Measurements from ENCODE around the gene PDHX. TPM values are rescaled to one million over a fixed set of nuclear protein-coding genes. Genes with fewer than 3 reads are reported as not detected.

Gene PDHX
- total and polyA plus RNA-seq, 2 of the 4 experiments (the other 2 are of a cell fraction): 19.8 to 26.7 TPM

- no peak overlapping the region for H3K18ac ChIP-seq (ENCODE audit: low read depth, low read length)
- no peak overlapping the region for H2AFZ ChIP-seq (replicated peaks; ENCODE audit: low read length, poor library complexity)
- ATAC-seq (ENCODE audit: low read depth) (no peak), DNase-seq (no peak)
- no peaks in the 10 kb centered on the region for H3K36me3 ChIP-seq (ENCODE audit: control insufficient read depth, insufficient read depth, low read length)
- intact Hi-C loops (cut with micrococcal nuclease) (no loop called here), dilution Hi-C loops (cut with HindIII; ENCODE audit: low sequenced_read_pairs, unreplicated experiment) (no loop called here), in situ Hi-C loops (cut with MboI; ENCODE audit: low sequenced_read_pairs) (no loop called here)
- ChIA-PET CTCF (no interaction called here), POLR2A (ENCODE audit: unreplicated experiment) (no interaction called here)
- no peak overlapping the region for H3K9ac ChIP-seq (ENCODE audit: low read depth, low read length)
- H2BK20ac ChIP-seq (ENCODE audit: low read depth, low read length): no peak overlapping the region
- no peak overlapping the region for H3K14ac ChIP-seq (replicated peaks; ENCODE audit: low read depth, low read length)
- no peak overlapping the region for H4K8ac ChIP-seq (ENCODE audit: low read depth in 2 of 2, low read length in 2 of 2)
- no TSS peak for BruUV-seq (replicated peaks)
- H3K9me1 ChIP-seq (ENCODE audit: insufficient read depth, low read length): no peaks in the 10 kb centered on the region
- no peak overlapping the region for H2BK5ac ChIP-seq (ENCODE audit: low read depth, low read length, poor library complexity, severe bottlenecking)
- no peak overlapping the region for H2AK9ac ChIP-seq (replicated peaks; ENCODE audit: low read depth, low read length, poor library complexity)
- no peaks in the 10 kb centered on the region for H3K27me3 ChIP-seq (ENCODE audit: control insufficient read depth, insufficient read depth, low read length)
- WGBS, 2 experiments (ENCODE audit: extremely low coverage in 2 of 2, insufficient read length in 1 of 2): 100% methylated on average over 3 of the region's 5 CpGs; no CpG with 5 or more reads in 1 of the 2 experiments
- no peak overlapping the region for H3K23ac ChIP-seq (ENCODE audit: low read depth, low read length)
- H3K4ac ChIP-seq (ENCODE audit: low read depth, low read length): no peak overlapping the region
- no peak overlapping the region for H4K5ac ChIP-seq (ENCODE audit: low read depth, low read length)
- no peak overlapping the region for H2BK120ac ChIP-seq (ENCODE audit: low read depth, low read length)
- H3K4me2 ChIP-seq (ENCODE audit: low read depth, low read length): no peak overlapping the region
- no peak overlapping the region for H3K4me3 ChIP-seq (ENCODE audit: insufficient read depth, low read depth, low read length)
- no peak overlapping the region for H2AK5ac ChIP-seq (ENCODE audit: low read depth, low read length)
- H3K9me3 ChIP-seq (ENCODE audit: control insufficient read depth, insufficient read depth, low read length): no peaks in the 10 kb centered on the region
- H3K4me1 ChIP-seq (ENCODE audit: control insufficient read depth, insufficient read depth, low read length): no peaks in the 10 kb centered on the region
- no peak overlapping the region for H3K56ac ChIP-seq (ENCODE audit: extremely low read depth, insufficient read depth, low read length)
- H3K79me1 ChIP-seq (ENCODE audit: low read depth in 1 of 2, low read length in 2 of 2): no peaks in the 10 kb centered on the region
- H3K27ac ChIP-seq (ENCODE audit: insufficient read depth, low read length): no peak overlapping the region
- no peak for TF ChIP-seq USF2 (IDR thresholded peaks at IDR 0.05; ENCODE audit: low read depth, low read length)
- no peak for TF ChIP-seq CTCF (conservative IDR thresholded peaks at IDR 0.05; ENCODE audit: low read depth, low read length)
- TF ChIP-seq MAFK (IDR thresholded peaks at IDR 0.05; ENCODE audit: low read depth, low read length): no peak
- TF ChIP-seq RAD21 (IDR thresholded peaks at IDR 0.05; ENCODE audit: low read length): no peak
- TF ChIP-seq MXI1 (IDR thresholded peaks at IDR 0.05; ENCODE audit: borderline replicate concordance, low read depth, low read length): no peak
- TF ChIP-seq NFE2L2 (IDR thresholded peaks at IDR 0.05; ENCODE audit: low read depth, low read length): no peak
- no peak for TF ChIP-seq ELK1 (IDR thresholded peaks at IDR 0.05; ENCODE audit: borderline replicate concordance, low read depth, low read length)
- TF ChIP-seq FOS (IDR thresholded peaks at IDR 0.05; ENCODE audit: low read depth, low read length): no peak
- no peak for TF ChIP-seq BHLHE40 (IDR thresholded peaks at IDR 0.05; ENCODE audit: low read depth, low read length)
- no peak for TF ChIP-seq SMC3 (IDR thresholded peaks at IDR 0.05; ENCODE audit: low read depth, low read length)
- TF ChIP-seq POLR2A (IDR thresholded peaks at IDR 0.05; ENCODE audit: low read depth, low read length): no peak
- TF ChIP-seq MAZ (IDR thresholded peaks at IDR 0.05; ENCODE audit: borderline replicate concordance, low read depth, low read length): no peak
- no peak for TF ChIP-seq CHD1 (IDR thresholded peaks at IDR 0.05; ENCODE audit: low read depth, low read length)
- no peak overlapping the region for H4K91ac ChIP-seq (ENCODE audit: insufficient read depth, low read depth, low read length)
- no peaks in the 10 kb centered on the region for H4K20me1 ChIP-seq (ENCODE audit: insufficient read depth, low read length)
- no peak overlapping the region for H2BK15ac ChIP-seq (ENCODE audit: low read depth, low read length)
Observed at GRCh38 chr11:34870548-34871196, 45.7 kb upstream of the PDHX start.
